GM12878 (cell line): ENCODE results near the gene ARHGEF3. TPM values are rescaled to one million over a fixed set of nuclear protein-coding genes. Genes with fewer than 3 reads are reported as not detected.

Source experiments
- ATAC-seq: fragments of 200-7000 bp; cut with Tn5 transposase; 3 replicates; pipeline ENCODE4 v1.9.1; 2020; ENCODE audit warnings: mild to moderate bottlenecking, moderate library complexity
- BruUV-seq: library from RNA; stranded (reverse); fragments of 400-500 nt; replicated peaks from 2 replicates; lab custom pipeline; 2021; lab: Mats Ljungman, UMichigan
- CTCF ChIA-PET: fragments of 300-600 bp; sonication (Branson Sonifier 250); formaldehyde crosslinking; extraction: SDS; loops from one replicate; lab custom pipeline; 2021; ENCODE audit warnings: inconsistent platforms; lab: Yijun Ruan, JAX
- POLR2A ChIA-PET: fragments of 350-600 bp; formaldehyde crosslinking; extraction: SDS; loops from one replicate; lab custom pipeline; 2021; ENCODE audit warnings: inconsistent platforms; lab: Charles Lee
- RAD21 ChIA-PET: fragments of 300-600 bp; sonication (Branson Sonifier 250); formaldehyde crosslinking; loops from one replicate; lab custom pipeline; 2023; ENCODE audit warnings: antibody characterized with exemption; ENCODE audit not compliant: unreplicated experiment; lab: Charles Lee
- SMC1A ChIA-PET: fragments of 300-600 bp; sonication (Branson Sonifier 250); formaldehyde crosslinking; loops from one replicate; lab custom pipeline; 2023; ENCODE audit not compliant: unreplicated experiment, uncharacterized antibody; lab: Charles Lee
- DNase-seq: peaks from one replicate; pipeline ENCODE4 v3.0.0-alpha.2; 2011; ENCODE audit warnings: low read depth, low spot score
- FAIRE-seq: peaks from 3 replicates; lab custom pipeline; 2011; peaks lifted over from hg19 to GRCh38; lab: Jason Lieb, UNC
- H2AFZ ChIP-seq: 2 replicates; pipeline ENCODE4 v1.6.0; 2011; ENCODE audit warnings: low read depth, low read length, control low read depth; ENCODE audit not compliant: control insufficient read depth
- H3K27ac ChIP-seq: 2 replicates; pipeline ENCODE4 v1.5.1; 2011; ENCODE audit warnings: control low read depth; ENCODE audit not compliant: control insufficient read depth, insufficient read depth
- H3K27me3 ChIP-seq, 2 experiments: replicated peaks in 1 of 2; 2 replicates each; pipeline versions ENCODE4 v1.6.0 to v1.6.1; 2011; ENCODE audit warnings: low read length in 1 of 2; ENCODE audit not compliant: control insufficient read depth in 2 of 2, insufficient read depth in 2 of 2
- H3K36me3 ChIP-seq, 2 experiments: 2 replicates each; pipeline ENCODE4 v1.5.1; 2011; ENCODE audit warnings: low read length in 1 of 2; ENCODE audit not compliant: control insufficient read depth in 2 of 2, insufficient read depth in 2 of 2
- H3K4me1 ChIP-seq: 2 replicates; pipeline ENCODE4 v1.6.1; 2011; ENCODE audit warnings: mild to moderate bottlenecking, low read length, moderate library complexity, mixed read lengths; ENCODE audit not compliant: control insufficient read depth, insufficient read depth
- H3K4me2 ChIP-seq: 2 replicates; pipeline ENCODE4 v1.6.0; 2011; ENCODE audit warnings: control low read depth; ENCODE audit not compliant: control insufficient read depth, insufficient read depth
- H3K4me3 ChIP-seq: fragments of 200-600 bp; sonication (generic); 2 replicates; pipeline ENCODE4 v1.5.1; 2016
- H3K79me2 ChIP-seq: 2 replicates; pipeline ENCODE4 v1.6.0; 2011; ENCODE audit warnings: low read length; ENCODE audit not compliant: control insufficient read depth, insufficient read depth
- H3K9ac ChIP-seq: 2 replicates; pipeline ENCODE4 v1.8.0; 2011; ENCODE audit warnings: low read length, control low read depth, mixed read lengths; ENCODE audit not compliant: control insufficient read depth, insufficient read depth
- H3K9me3 ChIP-seq: replicated peaks from 3 replicates; pipeline ENCODE4 v1.5.1; 2011; ENCODE audit warnings: mild to moderate bottlenecking, low read length; ENCODE audit not compliant: control insufficient read depth, insufficient read depth
- H4K20me1 ChIP-seq: 2 replicates; pipeline ENCODE4 v1.6.0; 2011; ENCODE audit not compliant: control insufficient read depth, insufficient read depth
- BHLHE40 ChIP-seq, 2 experiments: fragments of 450-650 bp in 1 of 2; IDR thresholded peaks; 2 replicates each; pipeline ENCODE4 v1.6.1; 2011 to 2017; ENCODE audit warnings: low read depth in 2 of 2, borderline replicate concordance in 1 of 2, improper control_type of control experiment in 1 of 2, low read length in 1 of 2, mild to moderate bottlenecking in 1 of 2
- CEBPB ChIP-seq, 2 experiments: fragments of 150-350 bp in 1 of 2; IDR thresholded peaks; 2 replicates each; pipeline ENCODE4 v1.6.1; 2012 to 2014; ENCODE audit warnings: low read depth in 2 of 2, low read length in 2 of 2, borderline replicate concordance in 1 of 2, inconsistent platforms in 1 of 2
- EZH2 ChIP-seq: IDR thresholded peaks from 2 replicates; pipeline ENCODE4 v1.6.1; 2012; ENCODE audit warnings: low read depth, mild to moderate bottlenecking, control low read depth, inconsistent platforms, low read length, borderline replicate concordance; ENCODE audit not compliant: control insufficient read depth
- HCFC1 ChIP-seq: fragments of 150-350 bp; IDR thresholded peaks from 2 replicates; pipeline ENCODE4 v1.6.1; 2014; ENCODE audit warnings: low read length
- KDM1A ChIP-seq: fragments of 200-600 bp; sonication (generic); IDR thresholded peaks from 2 replicates; pipeline ENCODE4 v1.6.1; 2016; ENCODE audit warnings: borderline replicate concordance
- NR2F1 ChIP-seq: fragments of 450-650 bp; conservative IDR thresholded peaks from 2 replicates; pipeline ENCODE4 v1.6.1; 2017; ENCODE audit warnings: mild to moderate bottlenecking
- POLR2A ChIP-seq: IDR thresholded peaks from 2 replicates; pipeline ENCODE4 v1.6.1; 2011; ENCODE audit warnings: low read depth, mild to moderate bottlenecking, low read length
- RAD51 ChIP-seq: fragments of 450-650 bp; IDR thresholded peaks from 2 replicates; pipeline ENCODE4 v1.6.1; 2016; ENCODE audit warnings: moderate library complexity, mild to moderate bottlenecking, inconsistent platforms
- RCOR1 ChIP-seq: conservative IDR thresholded peaks from 2 replicates; pipeline ENCODE4 v1.6.1; 2012; ENCODE audit warnings: low read depth, low read length, improper control_type of control experiment
- RUNX3 ChIP-seq: IDR thresholded peaks from 2 replicates; pipeline ENCODE4 v1.6.1; 2012; ENCODE audit warnings: low read length, inconsistent platforms
- SIN3A ChIP-seq: IDR thresholded peaks from 2 replicates; pipeline ENCODE4 v1.6.1; 2012; ENCODE audit warnings: low read depth, low read length, improper control_type of control experiment
- SREBF1 ChIP-seq: IDR thresholded peaks from 2 replicates; pipeline ENCODE4 v1.6.1; 2012; ENCODE audit warnings: mild to moderate bottlenecking, low read length
- TARDBP ChIP-seq: IDR thresholded peaks from 2 replicates; pipeline ENCODE4 v1.6.1; 2016; ENCODE audit warnings: borderline replicate concordance
- ZNF24 ChIP-seq: fragments of 450-650 bp; IDR thresholded peaks from 2 replicates; pipeline ENCODE4 v1.6.1; 2017; ENCODE audit warnings: antibody characterized with exemption, mild to moderate bottlenecking
- ZNF274 ChIP-seq: IDR thresholded peaks from one replicate; pipeline ENCODE4 v1.8.0; 2011; ENCODE audit not compliant: insufficient read length, insufficient read depth
- ZZZ3 ChIP-seq: IDR thresholded peaks from 2 replicates; pipeline ENCODE4 v1.6.1; 2011; ENCODE audit warnings: low read depth; ENCODE audit not compliant: control insufficient read depth, insufficient read length
- whole genome bisulfite sequencing: methylation state at CpG from one replicate; pipeline ENCODE4 v1.1.6; 2016; ENCODE audit warnings: low lambda C conversion rate; ENCODE audit not compliant: insufficient replicate concordance, insufficient coverage; ENCODE audit errors: missing lambda C conversion rate; 5-methylcytosine and 5-hydroxymethylcytosine counted together
- in situ Hi-C: fragments of 300-500 bp; cut with MboI; formaldehyde crosslinking; loops from 9 replicates; pipeline ENCODE4 v1.14.3; 2018; ENCODE audit warnings: mixed read lengths
- intact Hi-C: fragments of 100-400 bp; cut with micrococcal nuclease; formaldehyde crosslinking; loops from one replicate; pipeline ENCODE4 v1.14.2; 2022; ENCODE audit not compliant: unreplicated experiment
- polyA plus RNA-seq, 11 experiments: library from polyadenylated mRNA; depleted of rRNA in 4 of 11; unstranded in 6 of 11; stranded (reverse) in 5 of 11; fragments of >200 nt; fragmentation: Nextera tagmentation in 4 of 11; fragmentation: Illumina TruSeq in 1 of 11; extraction: Ambion mirVana in 4 of 11; extraction: Trizol in 1 of 11; gene quantifications; 1 replicate in 1 of 11; 2 replicates in 10 of 11; pipeline versions ENCODE4 v1.2.1 to v1.2.3, GENCODE V29; 2011 to 2016; ENCODE audit warnings: inconsistent platforms in 2 of 11, missing spikeins in 2 of 11, low read depth in 1 of 11
- total RNA-seq, 4 experiments: library from RNA; depleted of rRNA in 3 of 4; stranded (reverse); fragments of >200 nt in 3 of 4; fragmentation: Illumina TruSeq in 1 of 4; extraction: Trizol in 1 of 4; gene quantifications; 2 replicates each; pipeline versions ENCODE4 v1.2.1 to v1.2.3, GENCODE V29; 2013 to 2021
- TF ChIP-seq, protein P1 (sequence below): IDR thresholded peaks from 2 replicates; pipeline ENCODE4 v1.6.1; 2012; ENCODE audit warnings: low read length, inconsistent platforms
- TF ChIP-seq, protein P2 (sequence below): IDR thresholded peaks from 2 replicates; pipeline ENCODE4 v1.6.1; 2012; ENCODE audit warnings: low read depth, low read length, improper control_type of control experiment
- TF ChIP-seq, protein P3 (sequence below): fragments of 450-650 bp; IDR thresholded peaks from 2 replicates; pipeline ENCODE4 v1.6.1; 2017; ENCODE audit warnings: mild to moderate bottlenecking
- TF ChIP-seq, protein P4 (sequence below): fragments of 450-650 bp; IDR thresholded peaks from 2 replicates; pipeline ENCODE4 v1.6.1; 2016; ENCODE audit warnings: mild to moderate bottlenecking

ARHGEF3 gene
- total and polyA plus RNA-seq, 10 of the 15 experiments (the other 5 are each of a cell fraction or from before 2014, with no cell fraction given), result 21.8 to 78.7 (median 56.2) TPM

DNA sequence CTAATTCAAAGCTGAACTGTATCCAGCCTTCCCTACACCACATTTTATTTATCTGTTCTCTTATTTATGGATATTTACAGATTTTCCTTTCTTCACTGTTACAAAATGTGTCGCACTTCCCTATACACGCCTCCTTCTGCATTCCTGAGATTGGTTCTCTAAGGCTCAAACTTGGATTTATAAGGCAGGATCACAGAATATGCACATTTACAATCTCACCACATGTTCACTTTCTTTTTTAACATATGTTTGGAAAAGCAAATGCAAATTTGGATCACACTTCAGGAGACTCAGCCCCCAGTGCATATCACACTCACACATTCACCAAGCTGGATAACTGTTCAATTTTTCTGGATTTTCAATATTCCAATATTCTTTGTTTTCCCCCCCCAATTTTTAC, 31.8 kb upstream of the ARHGEF3 start:
- POLR2A ChIA-PET, result no interaction called here
- no peaks in the 10 kb centered on the region for H3K9me3 ChIP-seq
- H3K4me3 ChIP-seq, result no peak overlapping the region
- FAIRE-seq, result no peak
- DNase-seq, result no peak
- no peak overlapping the region for H3K9ac ChIP-seq
- SMC1A ChIA-PET, result interaction anchor here (0.9 kb wide), 1 partner anchor 9 kb away, joined by 3 read pairs; no protein-coding TSS in a partner anchor
- WGBS, result 47% methylated on average over 2 of the region's 2 CpGs
- H3K27me3 ChIP-seq, result no peaks in the 10 kb centered on the region
- H3K4me2 ChIP-seq, result no peak overlapping the region
- RAD21 ChIA-PET, result no interaction called here
- no peak for ATAC-seq
- TF ChIP-seq RAD51 (no peak), CEBPB (IDR thresholded peaks at IDR 0.05; ENCODE audit: borderline replicate concordance in 1 of 2, low read depth in 2 of 2, low read length in 2 of 2) (no peak), POLR2A (no peak), KDM1A (no peak), ZNF24 (no peak), ZZZ3 (no peak), EZH2 (no peak), SREBF1 (no peak), ZNF274 (no peak), RUNX3 (no peak), RCOR1 (no peak), HCFC1 (no peak), BHLHE40 (IDR thresholded peaks at IDR 0.05; ENCODE audit: borderline replicate concordance in 1 of 2, low read depth in 2 of 2, low read length in 1 of 2) (no peak), SIN3A (no peak), TARDBP (no peak), NR2F1 (no peak)
- TF ChIP-seq, protein P1, sequence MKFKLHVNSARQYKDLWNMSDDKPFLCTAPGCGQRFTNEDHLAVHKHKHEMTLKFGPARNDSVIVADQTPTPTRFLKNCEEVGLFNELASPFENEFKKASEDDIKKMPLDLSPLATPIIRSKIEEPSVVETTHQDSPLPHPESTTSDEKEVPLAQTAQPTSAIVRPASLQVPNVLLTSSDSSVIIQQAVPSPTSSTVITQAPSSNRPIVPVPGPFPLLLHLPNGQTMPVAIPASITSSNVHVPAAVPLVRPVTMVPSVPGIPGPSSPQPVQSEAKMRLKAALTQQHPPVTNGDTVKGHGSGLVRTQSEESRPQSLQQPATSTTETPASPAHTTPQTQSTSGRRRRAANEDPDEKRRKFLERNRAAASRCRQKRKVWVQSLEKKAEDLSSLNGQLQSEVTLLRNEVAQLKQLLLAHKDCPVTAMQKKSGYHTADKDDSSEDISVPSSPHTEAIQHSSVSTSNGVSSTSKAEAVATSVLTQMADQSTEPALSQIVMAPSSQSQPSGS, result no peak
- TF ChIP-seq, protein P2, sequence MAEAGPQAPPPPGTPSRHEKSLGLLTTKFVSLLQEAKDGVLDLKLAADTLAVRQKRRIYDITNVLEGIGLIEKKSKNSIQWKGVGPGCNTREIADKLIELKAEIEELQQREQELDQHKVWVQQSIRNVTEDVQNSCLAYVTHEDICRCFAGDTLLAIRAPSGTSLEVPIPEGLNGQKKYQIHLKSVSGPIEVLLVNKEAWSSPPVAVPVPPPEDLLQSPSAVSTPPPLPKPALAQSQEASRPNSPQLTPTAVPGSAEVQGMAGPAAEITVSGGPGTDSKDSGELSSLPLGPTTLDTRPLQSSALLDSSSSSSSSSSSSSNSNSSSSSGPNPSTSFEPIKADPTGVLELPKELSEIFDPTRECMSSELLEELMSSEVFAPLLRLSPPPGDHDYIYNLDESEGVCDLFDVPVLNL, result no peak
- TF ChIP-seq, protein P3, sequence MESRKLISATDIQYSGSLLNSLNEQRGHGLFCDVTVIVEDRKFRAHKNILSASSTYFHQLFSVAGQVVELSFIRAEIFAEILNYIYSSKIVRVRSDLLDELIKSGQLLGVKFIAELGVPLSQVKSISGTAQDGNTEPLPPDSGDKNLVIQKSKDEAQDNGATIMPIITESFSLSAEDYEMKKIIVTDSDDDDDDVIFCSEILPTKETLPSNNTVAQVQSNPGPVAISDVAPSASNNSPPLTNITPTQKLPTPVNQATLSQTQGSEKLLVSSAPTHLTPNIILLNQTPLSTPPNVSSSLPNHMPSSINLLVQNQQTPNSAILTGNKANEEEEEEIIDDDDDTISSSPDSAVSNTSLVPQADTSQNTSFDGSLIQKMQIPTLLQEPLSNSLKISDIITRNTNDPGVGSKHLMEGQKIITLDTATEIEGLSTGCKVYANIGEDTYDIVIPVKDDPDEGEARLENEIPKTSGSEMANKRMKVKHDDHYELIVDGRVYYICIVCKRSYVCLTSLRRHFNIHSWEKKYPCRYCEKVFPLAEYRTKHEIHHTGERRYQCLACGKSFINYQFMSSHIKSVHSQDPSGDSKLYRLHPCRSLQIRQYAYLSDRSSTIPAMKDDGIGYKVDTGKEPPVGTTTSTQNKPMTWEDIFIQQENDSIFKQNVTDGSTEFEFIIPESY, result no peak
- TF ChIP-seq, protein P4, sequence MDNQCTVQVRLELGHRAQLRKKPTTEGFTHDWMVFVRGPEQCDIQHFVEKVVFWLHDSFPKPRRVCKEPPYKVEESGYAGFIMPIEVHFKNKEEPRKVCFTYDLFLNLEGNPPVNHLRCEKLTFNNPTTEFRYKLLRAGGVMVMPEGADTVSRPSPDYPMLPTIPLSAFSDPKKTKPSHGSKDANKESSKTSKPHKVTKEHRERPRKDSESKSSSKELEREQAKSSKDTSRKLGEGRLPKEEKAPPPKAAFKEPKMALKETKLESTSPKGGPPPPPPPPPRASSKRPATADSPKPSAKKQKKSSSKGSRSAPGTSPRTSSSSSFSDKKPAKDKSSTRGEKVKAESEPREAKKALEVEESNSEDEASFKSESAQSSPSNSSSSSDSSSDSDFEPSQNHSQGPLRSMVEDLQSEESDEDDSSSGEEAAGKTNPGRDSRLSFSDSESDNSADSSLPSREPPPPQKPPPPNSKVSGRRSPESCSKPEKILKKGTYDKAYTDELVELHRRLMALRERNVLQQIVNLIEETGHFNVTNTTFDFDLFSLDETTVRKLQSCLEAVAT, result no peak
- H3K79me2 ChIP-seq, result no peaks in the 10 kb centered on the region
- CTCF ChIA-PET, result no interaction called here
- H2AFZ ChIP-seq, result no peak overlapping the region
- H3K4me1 ChIP-seq, result peaks cover 7% of the 10 kb centered on the region
- H3K27ac ChIP-seq, result no peak overlapping the region
- intact Hi-C loops, result no loop called here
- BruUV-seq, result no TSS peak
- H4K20me1 ChIP-seq, result no peaks in the 10 kb centered on the region
- H3K36me3 ChIP-seq, result no peaks in the 10 kb centered on the region
- in situ Hi-C loops, result no loop called here
